Measurements from ENCODE around the gene TSPEAR. TPM values are rescaled to one million over a fixed set of nuclear protein-coding genes. Genes with fewer than 3 reads are reported as not detected.

Gene TSPEAR
- total and polyA plus RNA-seq, 2 donors (not counting 1 experiment from before 2014, with no cell fraction given), result not detected

- H3K9me3 ChIP-seq (ENCODE audit: control insufficient read depth, insufficient read depth, low read depth, low read length), result no peaks in the 10 kb centered on the region
- no peaks in the 10 kb centered on the region for H3K79me2 ChIP-seq (ENCODE audit: control insufficient read depth, insufficient read depth, low read length)
- H3K27me3 ChIP-seq (ENCODE audit: control insufficient read depth, insufficient read depth, low read length), result no peaks in the 10 kb centered on the region
- H4K20me1 ChIP-seq (ENCODE audit: control insufficient read depth, extremely low read depth, insufficient read depth, low read length), result no peaks in the 10 kb centered on the region
- TF ChIP-seq CTCF (conservative IDR thresholded peaks at IDR 0.05 in 1 of 2, IDR thresholded peaks at IDR 0.05 in 1 of 2; ENCODE audit: low read depth in 1 of 2, low read length in 2 of 2), result no peak
- TF ChIP-seq EZH2 (IDR thresholded peaks at IDR 0.05; ENCODE audit: low read length, missing control alignments), result no peak
- no peak overlapping the region for H3K27ac ChIP-seq (ENCODE audit: insufficient read depth, low read length)
- no peak for DNase-seq (ENCODE audit: low read depth in 2 of 2)
- no peak overlapping the region for H3K9ac ChIP-seq (ENCODE audit: insufficient read depth, low read length)
- no peaks in the 10 kb centered on the region for H3K36me3 ChIP-seq (ENCODE audit: control insufficient read depth, insufficient read depth, low read length)
- H3K4me1 ChIP-seq (ENCODE audit: control insufficient read depth, extremely low read depth, insufficient read depth, low read length), result no peaks in the 10 kb centered on the region
- no peak overlapping the region for H2AFZ ChIP-seq (ENCODE audit: low read length)
- H3K4me3 ChIP-seq (replicated peaks in 1 of 4; ENCODE audit: control extremely low read depth in 1 of 4, insufficient read depth in 1 of 4, low read depth in 3 of 4, low read length in 4 of 4), result no peak overlapping the region
- H3K4me2 ChIP-seq (ENCODE audit: extremely low read depth, insufficient read depth, low read length), result no peak overlapping the region
Measured at GRCh38 chr21:44510109-44510507, 201.3 kb downstream of the TSPEAR start.

- Histone ChIP-seq H3K27ac (ENCODE audit: insufficient read depth, low read length) (no peak overlapping the region), H3K9me3 (ENCODE audit: control insufficient read depth, insufficient read depth, low read depth, low read length) (no peaks in the 10 kb centered on the region), H3K9ac (ENCODE audit: insufficient read depth, low read length) (no peak overlapping the region), H3K4me1 (ENCODE audit: control insufficient read depth, extremely low read depth, insufficient read depth, low read length) (no peaks in the 10 kb centered on the region), H3K79me2 (ENCODE audit: control insufficient read depth, insufficient read depth, low read length) (no peaks in the 10 kb centered on the region), H3K36me3 (ENCODE audit: control insufficient read depth, insufficient read depth, low read length) (no peaks in the 10 kb centered on the region), H2AFZ (ENCODE audit: low read length) (no peak overlapping the region), H4K20me1 (ENCODE audit: control insufficient read depth, extremely low read depth, insufficient read depth, low read length) (no peaks in the 10 kb centered on the region), H3K4me2 (ENCODE audit: extremely low read depth, insufficient read depth, low read length) (no peak overlapping the region), H3K27me3 (ENCODE audit: control insufficient read depth, insufficient read depth, low read length) (no peaks in the 10 kb centered on the region), H3K4me3 (replicated peaks in 1 of 4; ENCODE audit: control extremely low read depth in 1 of 4, insufficient read depth in 1 of 4, low read depth in 3 of 4, low read length in 4 of 4) (no peak overlapping the region)
- no peak for DNase-seq (ENCODE audit: low read depth in 2 of 2)
- no peak for TF ChIP-seq CTCF (conservative IDR thresholded peaks at IDR 0.05 in 1 of 2, IDR thresholded peaks at IDR 0.05 in 1 of 2; ENCODE audit: low read depth in 1 of 2, low read length in 2 of 2)
- no peak for TF ChIP-seq EZH2 (IDR thresholded peaks at IDR 0.05; ENCODE audit: low read length, missing control alignments)
Measured at GRCh38 chr21:44509539-44509938, 201.8 kb downstream of the TSPEAR start.

GRCh38 chr21:44508711-44509445 lies 202.5 kb downstream of the TSPEAR start:
- Histone ChIP-seq H3K4me3 (replicated peaks in 1 of 4; ENCODE audit: control extremely low read depth in 1 of 4, insufficient read depth in 1 of 4, low read depth in 3 of 4, low read length in 4 of 4) (no peak overlapping the region), H3K27me3 (ENCODE audit: control insufficient read depth, insufficient read depth, low read length) (no peaks in the 10 kb centered on the region), H2AFZ (ENCODE audit: low read length) (no peak overlapping the region), H3K9me3 (ENCODE audit: control insufficient read depth, insufficient read depth, low read depth, low read length) (no peaks in the 10 kb centered on the region), H3K4me2 (ENCODE audit: extremely low read depth, insufficient read depth, low read length) (no peak overlapping the region), H3K27ac (ENCODE audit: insufficient read depth, low read length) (no peak overlapping the region), H3K36me3 (ENCODE audit: control insufficient read depth, insufficient read depth, low read length) (no peaks in the 10 kb centered on the region), H4K20me1 (ENCODE audit: control insufficient read depth, extremely low read depth, insufficient read depth, low read length) (no peaks in the 10 kb centered on the region), H3K9ac (ENCODE audit: insufficient read depth, low read length) (no peak overlapping the region), H3K79me2 (ENCODE audit: control insufficient read depth, insufficient read depth, low read length) (no peaks in the 10 kb centered on the region), H3K4me1 (ENCODE audit: control insufficient read depth, extremely low read depth, insufficient read depth, low read length) (no peaks in the 10 kb centered on the region)
- DNase-seq (ENCODE audit: low read depth in 2 of 2), result no peak
- TF ChIP-seq CTCF (conservative IDR thresholded peaks at IDR 0.05 in 1 of 2, IDR thresholded peaks at IDR 0.05 in 1 of 2; ENCODE audit: low read depth in 1 of 2, low read length in 2 of 2) (no peak), EZH2 (IDR thresholded peaks at IDR 0.05; ENCODE audit: low read length, missing control alignments) (no peak)

All from fibroblast of lung (primary cell).